CD14-positive monocyte (primary cell): ENCODE results near the gene POU3F1. TPM values are rescaled to one million over a fixed set of nuclear protein-coding genes. Genes with fewer than 3 reads are reported as not detected.

ENCODE experiments used
- DNase-seq, 3 donors: peaks; one replicate each; pipeline ENCODE4 v3.0.0-alpha.2; 2011 to 2022
- H2AFZ ChIP-seq: 2 replicates; pipeline ENCODE4 v1.6.0; 2012; ENCODE audit warnings: mild to moderate bottlenecking, low read depth, low read length, inconsistent platforms; ENCODE audit not compliant: insufficient read depth, poor library complexity, severe bottlenecking
- H3K27ac ChIP-seq, 2 donors: 1 replicate in 1 of 2; 2 replicates in 1 of 2; pipeline ENCODE4 v1.5.1; 2012 to 2013; ENCODE audit warnings: low read length in 2 of 2, control low read depth in 1 of 2, inconsistent platforms in 1 of 2, low read depth in 1 of 2, mild to moderate bottlenecking in 1 of 2
- H3K27me3 ChIP-seq, 2 donors: one replicate each; pipeline versions ENCODE4 v1.6.0 to v1.6.1; 2011 to 2013; ENCODE audit warnings: low read length in 2 of 2; ENCODE audit not compliant: control insufficient read depth in 2 of 2, insufficient read depth in 2 of 2
- H3K36me3 ChIP-seq, 2 donors: replicated peaks in 1 of 2; 1 replicate in 1 of 2; 2 replicates in 1 of 2; pipeline versions ENCODE4 v1.5.1 to v1.6.1; 2012 to 2013; ENCODE audit warnings: low read length in 2 of 2, control low read depth in 1 of 2, inconsistent platforms in 1 of 2, mild to moderate bottlenecking in 1 of 2; ENCODE audit not compliant: insufficient read depth in 2 of 2, control insufficient read depth in 1 of 2
- H3K4me1 ChIP-seq, 2 donors: 1 replicate in 1 of 2; 2 replicates in 1 of 2; pipeline versions ENCODE4 v1.5.1 to v1.6.1; 2012 to 2013; ENCODE audit warnings: low read length in 2 of 2, control low read depth in 1 of 2, inconsistent platforms in 1 of 2, mild to moderate bottlenecking in 1 of 2, moderate library complexity in 1 of 2; ENCODE audit not compliant: insufficient read depth in 2 of 2, control insufficient read depth in 1 of 2
- H3K4me2 ChIP-seq: replicated peaks from 2 replicates; pipeline ENCODE3; 2012; ENCODE audit warnings: low read length, moderate library complexity, mild to moderate bottlenecking; ENCODE audit not compliant: poor library complexity, severe bottlenecking; ENCODE audit errors: extremely low read depth
- H3K4me3 ChIP-seq, 3 experiments: fragments of 200-600 bp in 1 of 3; sonication (generic) in 1 of 3; replicated peaks in 1 of 3; 1 replicate in 2 of 3; 2 replicates in 1 of 3; pipeline ENCODE4 v1.5.1; 2011 to 2013; ENCODE audit warnings: low read length in 3 of 3, mild to moderate bottlenecking in 3 of 3, control low read depth in 2 of 3, low read depth in 2 of 3, inconsistent platforms in 1 of 3, moderate library complexity in 1 of 3
- H3K79me2 ChIP-seq: 2 replicates; pipeline ENCODE4 v1.6.0; 2012; ENCODE audit warnings: mild to moderate bottlenecking, control low read depth, inconsistent platforms, low read length, moderate library complexity; ENCODE audit not compliant: insufficient read depth
- H3K9ac ChIP-seq: 2 replicates; pipeline ENCODE4 v1.6.0; 2017; ENCODE audit warnings: low read length, mild to moderate bottlenecking; ENCODE audit not compliant: insufficient read depth, poor library complexity, severe bottlenecking
- H3K9me3 ChIP-seq, 2 donors: replicated peaks in 1 of 2; 1 replicate in 1 of 2; 2 replicates in 1 of 2; pipeline versions ENCODE4 v1.5.1 to v1.6.1; 2012 to 2013; ENCODE audit warnings: low read length in 2 of 2, control low read depth in 1 of 2; ENCODE audit not compliant: control insufficient read depth in 1 of 2, insufficient read depth in 1 of 2
- H4K20me1 ChIP-seq: 2 replicates; pipeline ENCODE4 v1.6.0; 2012; ENCODE audit warnings: mild to moderate bottlenecking, low read length, control low read depth, moderate library complexity; ENCODE audit not compliant: insufficient read depth
- H3K27ac Mint-ChIP-seq, 7 donors: one replicate each; pipeline ENCODE4 v1.8.0; 2020; ENCODE audit warnings: mild to moderate bottlenecking in 7 of 7, mixed read lengths in 7 of 7, moderate library complexity in 6 of 7, inconsistent platforms in 2 of 7
- H3K27me3 Mint-ChIP-seq, 3 donors: one replicate each; pipeline ENCODE4 v1.8.0; 2021 to 2022; ENCODE audit warnings: low read depth in 3 of 3, mild to moderate bottlenecking in 3 of 3, mixed read lengths in 3 of 3, moderate library complexity in 3 of 3, inconsistent platforms in 1 of 3
- H3K36me3 Mint-ChIP-seq, 2 donors: one replicate each; pipeline ENCODE4 v1.8.0; 2020; ENCODE audit warnings: mixed read lengths in 2 of 2, inconsistent platforms in 1 of 2, mild to moderate bottlenecking in 1 of 2
- H3K4me1 Mint-ChIP-seq: one replicate; pipeline ENCODE4 v1.8.0; 2020; ENCODE audit warnings: mild to moderate bottlenecking, mixed read lengths
- H3K4me3 Mint-ChIP-seq, 2 donors: one replicate each; pipeline ENCODE4 v1.8.0; 2020; ENCODE audit warnings: mild to moderate bottlenecking in 2 of 2, mixed read lengths in 2 of 2, moderate library complexity in 1 of 2
- H3K9me3 Mint-ChIP-seq, 7 donors: one replicate each; pipeline ENCODE4 v1.8.0; 2020 to 2022; ENCODE audit warnings: mixed read lengths in 7 of 7, mild to moderate bottlenecking in 6 of 7, moderate library complexity in 6 of 7, inconsistent platforms in 2 of 7
- WGBS: methylation state at CpG from one replicate; pipeline ENCODE4 v1.1.5; 2013; ENCODE audit warnings: missing lambda C conversion rate; ENCODE audit not compliant: insufficient coverage; 5-methylcytosine and 5-hydroxymethylcytosine counted together
- intact Hi-C, 2 donors: fragments of 100-400 bp; cut with micrococcal nuclease; formaldehyde crosslinking; loops; one replicate each; pipeline versions ENCODE4 v1.15.0 to v1.15.1; 2023
- polyA plus RNA-seq, 3 donors: library from polyadenylated mRNA; depleted of rRNA in 1 of 3; unstranded in 2 of 3; stranded (reverse) in 1 of 3; fragments of 300-500 nt in 2 of 3; fragments of >200 nt in 1 of 3; fragmentation: Illumina TruSeq in 2 of 3; gene quantifications; 1 replicate in 2 of 3; 2 replicates in 1 of 3; pipeline ENCODE4 v1.2.3, GENCODE V29; 2012 to 2021
- TF ChIP-seq, protein P1 (sequence below): fragments of 200-600 bp; IDR thresholded peaks from one replicate; pipeline ENCODE4 v1.8.0; 2022; ENCODE audit warnings: antibody characterized with exemption, mild to moderate bottlenecking

Gene POU3F1
- polyA plus RNA-seq, 3 donors = not detected

DNA sequence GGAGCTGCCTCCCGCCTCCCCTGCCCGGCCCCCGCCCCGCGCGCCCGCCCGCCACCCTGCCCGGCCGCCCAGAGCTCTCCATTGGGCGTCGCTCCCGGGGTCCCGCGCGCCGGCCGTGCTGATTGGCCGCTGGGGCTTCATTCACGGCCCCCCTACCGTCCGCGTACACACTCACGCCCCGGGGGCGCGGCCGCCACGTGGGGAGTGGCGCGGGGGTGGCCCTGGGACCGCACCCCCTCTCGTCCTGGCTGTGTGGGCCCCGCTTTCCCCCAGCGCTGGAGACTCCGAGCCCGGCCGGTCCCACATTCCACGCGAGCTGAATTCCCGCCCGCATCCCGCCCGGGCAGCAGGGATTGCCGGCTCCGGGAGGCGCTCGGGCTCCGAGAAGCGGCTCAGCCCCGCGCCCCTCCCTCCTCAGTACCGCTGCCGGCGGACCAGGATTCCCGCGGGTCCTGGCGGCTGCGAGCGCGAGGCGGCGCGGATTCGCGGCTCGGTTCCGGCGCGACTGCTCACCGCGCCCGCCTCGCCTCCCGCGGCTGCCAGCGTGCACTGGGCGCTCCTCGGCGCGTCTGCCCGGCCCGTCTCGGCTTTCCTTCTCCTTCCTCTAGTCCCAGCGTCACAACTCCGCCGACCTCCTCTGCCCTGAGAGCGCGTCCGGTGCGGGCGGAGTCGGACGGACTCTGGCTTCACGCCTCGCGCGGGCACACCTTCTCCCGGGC lies 450 bp upstream of the POU3F1 start:
- intact Hi-C loops = loop anchor here in 1 of 2 donors (10.0 kb wide), 1 partner anchor 788 kb away; no protein-coding TSS in a partner anchor
- peaks cover 60 to 80% (median 62%) of the 10 kb centered on the region in 3 donors for H3K27me3 Mint-ChIP-seq

More for the DNA sequence above, 450 bp upstream of the POU3F1 start:
- H3K4me2 ChIP-seq = peak overlapping the region; percentile 83
- no peak overlapping the region for H3K27ac ChIP-seq
- H3K4me1 ChIP-seq = peaks cover 9 to 22% of the 10 kb centered on the region in 2 donors
- no peak overlapping the region for H3K27ac Mint-ChIP-seq
- H3K9me3 Mint-ChIP-seq = peaks cover 0 to 21% (median 3%) of the 10 kb centered on the region in 7 donors
- H3K27me3 ChIP-seq = peaks cover 43 to 71% of the 10 kb centered on the region in 2 donors
- H3K9me3 ChIP-seq = no peaks in the 10 kb centered on the region
- no peaks in the 10 kb centered on the region for H4K20me1 ChIP-seq
- H3K9ac ChIP-seq = no peak overlapping the region
- under 1% methylated on average over 91 of the region's 99 CpGs for WGBS
- peaks cover 12% of the 10 kb centered on the region for H3K4me1 Mint-ChIP-seq
- no peaks in the 10 kb centered on the region for H3K36me3 ChIP-seq
- DNase-seq = no peak
- H3K4me3 Mint-ChIP-seq = peak overlapping the region; percentile 72 to 89
- no peaks in the 10 kb centered on the region for H3K79me2 ChIP-seq
- peak overlapping the region; percentile 59 for H2AFZ ChIP-seq
- H3K4me3 ChIP-seq = peak overlapping the region in 2 of 3 experiments; percentile 42 to 70
- TF ChIP-seq, protein P1, sequence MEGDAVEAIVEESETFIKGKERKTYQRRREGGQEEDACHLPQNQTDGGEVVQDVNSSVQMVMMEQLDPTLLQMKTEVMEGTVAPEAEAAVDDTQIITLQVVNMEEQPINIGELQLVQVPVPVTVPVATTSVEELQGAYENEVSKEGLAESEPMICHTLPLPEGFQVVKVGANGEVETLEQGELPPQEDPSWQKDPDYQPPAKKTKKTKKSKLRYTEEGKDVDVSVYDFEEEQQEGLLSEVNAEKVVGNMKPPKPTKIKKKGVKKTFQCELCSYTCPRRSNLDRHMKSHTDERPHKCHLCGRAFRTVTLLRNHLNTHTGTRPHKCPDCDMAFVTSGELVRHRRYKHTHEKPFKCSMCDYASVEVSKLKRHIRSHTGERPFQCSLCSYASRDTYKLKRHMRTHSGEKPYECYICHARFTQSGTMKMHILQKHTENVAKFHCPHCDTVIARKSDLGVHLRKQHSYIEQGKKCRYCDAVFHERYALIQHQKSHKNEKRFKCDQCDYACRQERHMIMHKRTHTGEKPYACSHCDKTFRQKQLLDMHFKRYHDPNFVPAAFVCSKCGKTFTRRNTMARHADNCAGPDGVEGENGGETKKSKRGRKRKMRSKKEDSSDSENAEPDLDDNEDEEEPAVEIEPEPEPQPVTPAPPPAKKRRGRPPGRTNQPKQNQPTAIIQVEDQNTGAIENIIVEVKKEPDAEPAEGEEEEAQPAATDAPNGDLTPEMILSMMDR = no peak
- peaks cover 0 to 3% of the 10 kb centered on the region in 2 donors for H3K36me3 Mint-ChIP-seq
